Panc1 (cell line): Measurements from ENCODE around the gene TAC4. TPM values are rescaled to one million over a fixed set of nuclear protein-coding genes. Genes with fewer than 3 reads are reported as not detected.

Experiments
- ATAC-seq: fragments of 200-7000 bp; cut with Tn5 transposase; 2 replicates; pipeline ENCODE4 v1.9.1; 2020; ENCODE audit warnings: mild to moderate bottlenecking, moderate library complexity
- Bru-seq: library from RNA; stranded (reverse); fragments of 400-500 nt; gene quantifications from one replicate; lab custom pipeline; 2021; lab: Mats Ljungman, UMichigan
- BruChase-seq, 2 experiments: library from RNA; stranded (reverse); fragments of 400-500 nt; gene quantifications; one replicate each; lab custom pipeline; 2021; lab: Mats Ljungman, UMichigan
- BruUV-seq: library from RNA; stranded (reverse); fragments of 400-500 nt; replicated peaks from 2 replicates; lab custom pipeline; 2021; lab: Mats Ljungman, UMichigan
- CTCF ChIA-PET: fragments of 300-600 bp; sonication (Branson Sonifier 250); formaldehyde crosslinking; loops from one replicate; lab custom pipeline; 2022; ENCODE audit warnings: antibody characterized with exemption; lab: Charles Lee
- POLR2A ChIA-PET: fragments of 300-600 bp; sonication (Branson Sonifier 250); formaldehyde crosslinking; loops from one replicate; lab custom pipeline; 2022; ENCODE audit warnings: antibody characterized with exemption; lab: Charles Lee
- DNase-seq: peaks from one replicate; pipeline ENCODE4 v3.0.0-alpha.2; 2010; ENCODE audit warnings: low read depth, low spot score
- H3K27ac ChIP-seq: 2 replicates; pipeline ENCODE4 v1.5.1; 2011; ENCODE audit warnings: mild to moderate bottlenecking, low read length, inconsistent platforms
- H3K27me3 ChIP-seq: fragments of 200-500 bp; sonication (Bioruptor generic); 2 replicates; pipeline ENCODE4 v1.6.0; 2014; ENCODE audit warnings: low read length, inconsistent platforms; ENCODE audit not compliant: control insufficient read depth, insufficient read depth
- H3K36me3 ChIP-seq: fragments of 200-500 bp; sonication (Bioruptor generic); 2 replicates; pipeline ENCODE4 v1.5.1; 2014; ENCODE audit warnings: inconsistent platforms, mild to moderate bottlenecking, low read length, moderate library complexity; ENCODE audit not compliant: control insufficient read depth, insufficient read depth
- H3K4me1 ChIP-seq: 2 replicates; pipeline ENCODE4 v1.5.1; 2011; ENCODE audit warnings: inconsistent platforms, mild to moderate bottlenecking, low read length, moderate library complexity; ENCODE audit not compliant: control insufficient read depth, insufficient read depth
- H3K4me3 ChIP-seq, 2 experiments: 2 replicates each; pipeline ENCODE4 v1.5.1; 2011 to 2012; ENCODE audit warnings: low read depth in 2 of 2, low read length in 2 of 2, mild to moderate bottlenecking in 2 of 2, inconsistent platforms in 1 of 2, moderate library complexity in 1 of 2
- H3K9me3 ChIP-seq: fragments of 200-500 bp; sonication (Bioruptor generic); 2 replicates; pipeline ENCODE4 v1.5.1; 2014; ENCODE audit warnings: low read depth, mild to moderate bottlenecking, inconsistent platforms, low read length, moderate library complexity; ENCODE audit not compliant: control insufficient read depth, insufficient read depth
- CTCF ChIP-seq: fragments of 450-650 bp; IDR thresholded peaks from 2 replicates; pipeline ENCODE4 v1.5.1; 2017; ENCODE audit warnings: mild to moderate bottlenecking
- POLR2AphosphoS5 ChIP-seq: IDR thresholded peaks from 2 replicates; pipeline ENCODE4 v1.6.1; 2012; ENCODE audit warnings: mild to moderate bottlenecking, low read depth, low read length, moderate library complexity
- REST ChIP-seq, 2 experiments: IDR thresholded peaks; 2 replicates each; pipeline ENCODE4 v1.6.1; 2011 to 2012; ENCODE audit warnings: low read depth in 2 of 2, control low read depth in 1 of 2, low read length in 1 of 2, mild to moderate bottlenecking in 1 of 2, moderate library complexity in 1 of 2; ENCODE audit not compliant: insufficient read depth in 1 of 2
- SIN3A ChIP-seq: IDR thresholded peaks from 2 replicates; pipeline ENCODE4 v1.6.1; 2012; ENCODE audit warnings: low read depth, mild to moderate bottlenecking, low read length, moderate library complexity, borderline replicate concordance; ENCODE audit not compliant: insufficient read depth
- TCF7L2 ChIP-seq: IDR thresholded peaks from 2 replicates; pipeline ENCODE4 v1.6.1; 2011; ENCODE audit warnings: mild to moderate bottlenecking, low read depth, low read length, inconsistent platforms
- in situ Hi-C: cut with HindIII; loops from 2 replicates; pipeline ENCODE4 v1.10.0; 2016; ENCODE audit warnings: low sequenced_read_pairs, low pct_unique_long_range_greater_than_20kb
- intact Hi-C: fragments of 100-400 bp; cut with micrococcal nuclease; formaldehyde crosslinking; loops from one replicate; pipeline ENCODE4 v1.10.0; 2022; ENCODE audit not compliant: unreplicated experiment
- long read RNA-seq: library from polyadenylated mRNA; unstranded; transcript quantifications from one replicate; pipeline ENCODE4 v2.0.0, GENCODE V29; 2021; ENCODE audit not compliant: unreplicated experiment
- polyA plus RNA-seq: library from polyadenylated mRNA; unstranded; fragments of >200 nt; gene quantifications from one replicate; pipeline ENCODE4 v1.2.1, GENCODE V29; 2012; ENCODE audit warnings: missing spikeins; ENCODE audit not compliant: insufficient read length
- total RNA-seq: library from RNA; stranded (reverse); gene quantifications from one replicate; pipeline ENCODE4 v1.2.1, GENCODE V29; 2021; ENCODE audit not compliant: unreplicated experiment

Gene TAC4, protein sequence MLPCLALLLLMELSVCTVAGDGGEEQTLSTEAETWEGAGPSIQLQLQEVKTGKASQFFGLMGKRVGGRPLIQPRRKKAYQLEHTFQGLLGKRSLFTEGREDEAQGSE
- total RNA-seq (not detected), Bru-seq, nascent RNA (not detected), BruChase-seq, experiment 1, labeled RNA remaining after a 2-hour chase (not detected), BruChase-seq, experiment 2, labeled RNA remaining after a 6-hour chase (percentile 9 among the genes with signal in this experiment)
- not detected for polyA plus RNA-seq
- long read RNA-seq, partial matches to known transcripts = 0 of 1 reads
- long read RNA-seq, other reads (novel, unspliced or antisense) = 1 of 1 reads

GRCh38 chr17:49848019-49848473 lies at the start of gene TAC4:
TAC4 (minus strand) TSS chr17:49848069; CDS start chr17:49848017, 52 bp downstream.
- ChIA-PET POLR2A (no interaction called here), CTCF (no interaction called here)
- H3K27me3 ChIP-seq = peaks cover 15% of the 10 kb centered on the region
- no TSS peak for BruUV-seq
- DNase-seq = no peak
- H3K4me3 ChIP-seq = no peak within 1 kb of the TSS
- in situ Hi-C loops (no loop called here), intact Hi-C loops (loop anchor here (10.0 kb wide), 1 partner anchor 143 kb away; the partner anchor contains the start of gene SLC35B1)
- H3K9me3 ChIP-seq = no peaks in the 10 kb centered on the region
- no peaks in the 10 kb centered on the region for H3K36me3 ChIP-seq
- H3K27ac ChIP-seq = no peak within 1 kb of the TSS
- peaks cover 3% of the 10 kb centered on the region; the same call in 1 of the 2 replicates for H3K4me1 ChIP-seq
- TF ChIP-seq REST (IDR thresholded peaks at IDR 0.05; ENCODE audit: insufficient read depth in 1 of 2, low read depth in 2 of 2, low read length in 1 of 2) (no peak), TCF7L2 (no peak), CTCF (no peak), SIN3A (no peak), POLR2AphosphoS5 (no peak)
- no peak for ATAC-seq

DNA sequence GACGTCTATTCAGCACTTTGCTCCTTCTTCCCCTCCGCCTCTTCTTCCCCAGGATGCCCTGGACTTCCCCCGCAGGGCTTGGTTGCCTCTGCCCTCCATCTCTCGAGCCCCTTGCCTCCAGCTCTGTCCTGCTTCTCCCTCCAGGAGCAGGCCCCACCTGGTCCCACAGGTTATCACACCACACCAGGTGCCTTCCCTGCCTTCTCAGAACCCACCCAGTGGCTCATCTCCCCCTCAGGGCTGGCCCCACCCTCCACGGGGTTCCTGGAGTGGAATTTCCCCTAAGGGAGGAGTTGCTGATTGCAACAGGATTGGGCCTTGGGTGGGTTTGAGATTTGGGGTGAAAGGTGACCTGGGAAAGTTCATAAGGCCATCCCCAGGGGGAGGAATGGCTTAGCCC lies 49.0 kb upstream of the TAC4 start:
- in situ Hi-C loops = no loop called here
- Histone ChIP-seq H3K4me1 (no peaks in the 10 kb centered on the region), H3K4me3 (no peak overlapping the region), H3K27me3 (no peaks in the 10 kb centered on the region), H3K36me3 (no peaks in the 10 kb centered on the region), H3K27ac (no peak overlapping the region), H3K9me3 (no peaks in the 10 kb centered on the region)
- no peak for DNase-seq
- no TSS peak for BruUV-seq
- intact Hi-C loops = no loop called here
- ChIA-PET POLR2A (interaction anchor here (0.7 kb wide), 1 partner anchor 98 kb away, joined by 3 read pairs; the partner anchor contains the start of gene DLX3), CTCF (interaction anchor here (2.2 kb wide), 1 partner anchor 101 kb away, joined by 7 read pairs; no protein-coding TSS in a partner anchor)
- TF ChIP-seq REST (IDR thresholded peaks at IDR 0.05; ENCODE audit: insufficient read depth in 1 of 2, low read depth in 2 of 2, low read length in 1 of 2) (no peak), CTCF (no peak), SIN3A (no peak), POLR2AphosphoS5 (no peak), TCF7L2 (no peak)
- ATAC-seq = no peak
